ENCODE data around the gene CUZD1. TPM values are rescaled to one million over a fixed set of nuclear protein-coding genes. Genes with fewer than 3 reads are reported as not detected.

Gene CUZD1
- polyA plus RNA-seq, 4 donors, result 0.67 to 3.2 (median 1.5) TPM

DNA sequence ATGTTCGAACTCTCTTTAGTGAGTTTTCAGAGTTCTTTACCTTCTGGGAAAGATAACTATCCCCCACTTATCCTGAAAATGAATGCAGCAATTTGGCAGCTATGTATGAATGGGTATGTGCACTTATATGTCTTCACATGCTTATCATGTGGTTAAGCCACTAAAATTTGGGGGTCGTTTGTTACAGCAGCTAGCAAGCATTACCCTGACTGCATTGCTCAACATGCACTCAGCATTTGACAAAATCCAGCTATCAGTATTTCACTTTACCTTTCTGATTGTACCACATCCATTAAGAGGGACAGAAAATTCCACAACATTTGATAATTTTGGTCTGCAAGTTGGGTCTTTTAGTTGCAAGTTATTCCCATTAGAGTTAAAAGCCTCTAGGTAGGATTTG is 9.7 kb downstream of the CUZD1 start:
- no peak for FAIRE-seq
- Histone ChIP-seq H3K4me3 (ENCODE audit: low read depth in 1 of 3, low read length in 3 of 3) (no peak overlapping the region), H3K9me3 (ENCODE audit: control insufficient read depth in 2 of 2, insufficient read depth in 1 of 2, low read depth in 1 of 2, low read length in 1 of 2) (no peaks in the 10 kb centered on the region), H3K27me3 (ENCODE audit: control insufficient read depth in 3 of 3, insufficient read depth in 3 of 3, low read length in 3 of 3) (no peaks in the 10 kb centered on the region), H3K27ac (ENCODE audit: low read depth in 1 of 3, low read length in 2 of 3) (no peak overlapping the region), H3K4me1 (ENCODE audit: control insufficient read depth in 3 of 3, insufficient read depth in 2 of 3, low read depth in 1 of 3, low read length in 2 of 3) (no peaks in the 10 kb centered on the region), H3K36me3 (ENCODE audit: control insufficient read depth in 3 of 3, insufficient read depth in 2 of 3, low read depth in 1 of 3, low read length in 3 of 3) (peaks cover 0 to 2% (median 0%) of the 10 kb centered on the region in 3 donors)
- DNase-seq, result no peak
- 87 to 99% (median 91%) methylated on average over 2 of the region's 2 CpGs for WGBS, 3 donors

- no peaks in the 10 kb centered on the region for H3K4me1 ChIP-seq (ENCODE audit: control insufficient read depth in 3 of 3, insufficient read depth in 2 of 3, low read depth in 1 of 3, low read length in 2 of 3)
- FAIRE-seq, result no peak
- no peak for DNase-seq
- no peaks in the 10 kb centered on the region for H3K9me3 ChIP-seq (ENCODE audit: control insufficient read depth in 2 of 2, insufficient read depth in 1 of 2, low read depth in 1 of 2, low read length in 1 of 2)
- no peaks in the 10 kb centered on the region for H3K27me3 ChIP-seq (ENCODE audit: control insufficient read depth in 3 of 3, insufficient read depth in 3 of 3, low read length in 3 of 3)
- no peak overlapping the region for H3K27ac ChIP-seq (ENCODE audit: low read depth in 1 of 3, low read length in 2 of 3)
- H3K36me3 ChIP-seq (ENCODE audit: control insufficient read depth in 3 of 3, insufficient read depth in 2 of 3, low read depth in 1 of 3, low read length in 3 of 3), result peaks cover 0 to 2% (median 0%) of the 10 kb centered on the region in 3 donors
- 78 to 87% (median 85%) methylated on average over 1 of the region's 1 CpG for WGBS, 3 donors
- H3K4me3 ChIP-seq (ENCODE audit: low read depth in 1 of 3, low read length in 3 of 3), result no peak overlapping the region
Measured at GRCh38 chr10:122830965-122831353, 14.7 kb downstream of the CUZD1 start.

- H3K27ac ChIP-seq (ENCODE audit: low read depth in 1 of 3, low read length in 2 of 3), result no peak overlapping the region
- FAIRE-seq, result no peak
Measured at GRCh38 chr10:122830273-122830964, 15.2 kb downstream of the CUZD1 start.

DNA sequence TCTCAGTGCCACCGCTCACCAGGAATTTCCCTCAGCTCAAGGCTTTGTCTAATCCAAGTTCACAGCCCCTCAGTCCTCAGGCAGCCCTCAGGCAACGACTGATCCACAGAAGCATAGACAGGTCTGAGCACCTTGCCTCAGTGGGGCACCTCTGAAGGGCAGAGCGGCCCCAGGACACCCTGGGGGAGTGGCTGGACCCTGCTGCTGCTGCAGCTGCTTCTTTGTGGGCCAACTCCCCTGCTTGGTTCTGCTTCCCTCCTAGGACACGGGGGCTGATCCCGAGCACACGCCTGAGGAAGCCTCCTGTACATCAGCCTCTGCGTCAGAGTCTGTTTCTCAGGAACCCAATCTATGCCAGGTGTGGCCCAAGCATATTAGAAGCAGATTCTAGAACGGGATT is 16.2 kb downstream of the CUZD1 start:
- no peaks in the 10 kb centered on the region for H3K27me3 ChIP-seq (ENCODE audit: control insufficient read depth in 3 of 3, insufficient read depth in 3 of 3, low read length in 3 of 3)
- H3K4me1 ChIP-seq (ENCODE audit: control insufficient read depth in 3 of 3, insufficient read depth in 2 of 3, low read depth in 1 of 3, low read length in 2 of 3), result no peaks in the 10 kb centered on the region
- DNase-seq, result no peak
- WGBS, 3 donors, result 66 to 83% (median 71%) methylated on average over 8 of the region's 8 CpGs
- no peaks in the 10 kb centered on the region for H3K9me3 ChIP-seq (ENCODE audit: control insufficient read depth in 2 of 2, insufficient read depth in 1 of 2, low read depth in 1 of 2, low read length in 1 of 2)
- FAIRE-seq, result no peak
- peaks cover 0 to 2% (median 0%) of the 10 kb centered on the region in 3 donors for H3K36me3 ChIP-seq (ENCODE audit: control insufficient read depth in 3 of 3, insufficient read depth in 2 of 3, low read depth in 1 of 3, low read length in 3 of 3)
- H3K27ac ChIP-seq (ENCODE audit: low read depth in 1 of 3, low read length in 2 of 3), result no peak overlapping the region
- H3K4me3 ChIP-seq (ENCODE audit: low read depth in 1 of 3, low read length in 3 of 3), result no peak overlapping the region

More at GRCh38 chr10:122830273-122830964, 15.2 kb downstream of the CUZD1 start:
- Histone ChIP-seq H3K36me3 (ENCODE audit: control insufficient read depth in 3 of 3, insufficient read depth in 2 of 3, low read depth in 1 of 3, low read length in 3 of 3) (peaks cover 0 to 2% (median 0%) of the 10 kb centered on the region in 3 donors), H3K27me3 (ENCODE audit: control insufficient read depth in 3 of 3, insufficient read depth in 3 of 3, low read length in 3 of 3) (no peaks in the 10 kb centered on the region), H3K9me3 (ENCODE audit: control insufficient read depth in 2 of 2, insufficient read depth in 1 of 2, low read depth in 1 of 2, low read length in 1 of 2) (no peaks in the 10 kb centered on the region), H3K4me1 (ENCODE audit: control insufficient read depth in 3 of 3, insufficient read depth in 2 of 3, low read depth in 1 of 3, low read length in 2 of 3) (no peaks in the 10 kb centered on the region), H3K4me3 (ENCODE audit: low read depth in 1 of 3, low read length in 3 of 3) (no peak overlapping the region)
- no peak for DNase-seq
- 88 to 95% (median 90%) methylated on average over 6 of the region's 7 CpGs for WGBS, 3 donors

- 77 to 86% (median 85%) methylated on average over 4 of the region's 4 CpGs for WGBS, 3 donors
- Histone ChIP-seq H3K27ac (ENCODE audit: low read depth in 1 of 3, low read length in 2 of 3) (no peak overlapping the region), H3K36me3 (ENCODE audit: control insufficient read depth in 3 of 3, insufficient read depth in 2 of 3, low read depth in 1 of 3, low read length in 3 of 3) (peaks cover 0 to 2% (median 0%) of the 10 kb centered on the region in 3 donors), H3K4me3 (ENCODE audit: low read depth in 1 of 3, low read length in 3 of 3) (no peak overlapping the region), H3K4me1 (ENCODE audit: control insufficient read depth in 3 of 3, insufficient read depth in 2 of 3, low read depth in 1 of 3, low read length in 2 of 3) (no peaks in the 10 kb centered on the region), H3K27me3 (ENCODE audit: control insufficient read depth in 3 of 3, insufficient read depth in 3 of 3, low read length in 3 of 3) (no peaks in the 10 kb centered on the region), H3K9me3 (ENCODE audit: control insufficient read depth in 2 of 2, insufficient read depth in 1 of 2, low read depth in 1 of 2, low read length in 1 of 2) (no peaks in the 10 kb centered on the region)
- DNase-seq, result no peak
- no peak for FAIRE-seq
Measured at GRCh38 chr10:122828716-122829255, 16.9 kb downstream of the CUZD1 start.

DNA sequence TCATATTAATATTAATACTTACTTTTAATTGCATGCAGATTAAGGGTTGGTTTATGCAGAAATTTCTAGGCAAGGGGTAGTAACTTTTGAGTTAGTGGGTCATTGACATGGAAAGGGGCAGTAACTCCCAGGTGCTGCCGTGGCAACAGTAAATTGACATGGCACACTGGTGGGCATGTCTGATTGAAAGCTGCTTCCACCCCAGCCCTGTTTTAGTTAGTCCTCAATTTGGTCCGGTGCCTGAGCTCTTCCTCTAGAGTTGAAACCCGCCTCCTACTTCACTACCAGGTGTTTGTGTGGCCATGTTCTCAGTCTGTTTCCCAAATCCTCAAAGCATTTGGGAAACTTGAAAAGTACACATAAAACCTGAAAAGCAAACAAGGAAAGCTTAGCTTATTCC is 18.4 kb downstream of the CUZD1 start:
- Histone ChIP-seq H3K4me3 (ENCODE audit: low read depth in 1 of 3, low read length in 3 of 3) (no peak overlapping the region), H3K27me3 (ENCODE audit: control insufficient read depth in 3 of 3, insufficient read depth in 3 of 3, low read length in 3 of 3) (peaks cover 0 to 3% (median 0%) of the 10 kb centered on the region in 3 donors)
- no peak for FAIRE-seq

GRCh38 chr10:122822973-122823690 is 22.5 kb downstream of the CUZD1 start:
- H3K4me3 ChIP-seq (ENCODE audit: low read depth in 1 of 3, low read length in 3 of 3), result no peak overlapping the region
- H3K27ac ChIP-seq (ENCODE audit: low read depth in 1 of 3, low read length in 2 of 3), result no peak overlapping the region
- no peaks in the 10 kb centered on the region for H3K36me3 ChIP-seq (ENCODE audit: control insufficient read depth in 3 of 3, insufficient read depth in 2 of 3, low read depth in 1 of 3, low read length in 3 of 3)
- WGBS, 3 donors, result 71 to 82% (median 74%) methylated on average over 11 of the region's 11 CpGs
- no peaks in the 10 kb centered on the region for H3K9me3 ChIP-seq (ENCODE audit: control insufficient read depth in 2 of 2, insufficient read depth in 1 of 2, low read depth in 1 of 2, low read length in 1 of 2)
- FAIRE-seq (no peak), DNase-seq (no peak)
- no peaks in the 10 kb centered on the region for H3K4me1 ChIP-seq (ENCODE audit: control insufficient read depth in 3 of 3, insufficient read depth in 2 of 3, low read depth in 1 of 3, low read length in 2 of 3)
- H3K27me3 ChIP-seq (ENCODE audit: control insufficient read depth in 3 of 3, insufficient read depth in 3 of 3, low read length in 3 of 3), result peaks cover 0 to 15% (median 5%) of the 10 kb centered on the region in 3 donors

More for the DNA sequence above, 18.4 kb downstream of the CUZD1 start:
- no peaks in the 10 kb centered on the region for H3K4me1 ChIP-seq (ENCODE audit: control insufficient read depth in 3 of 3, insufficient read depth in 2 of 3, low read depth in 1 of 3, low read length in 2 of 3)
- H3K36me3 ChIP-seq (ENCODE audit: control insufficient read depth in 3 of 3, insufficient read depth in 2 of 3, low read depth in 1 of 3, low read length in 3 of 3), result peaks cover 0 to 2% (median 0%) of the 10 kb centered on the region in 3 donors
- no peaks in the 10 kb centered on the region for H3K9me3 ChIP-seq (ENCODE audit: control insufficient read depth in 2 of 2, insufficient read depth in 1 of 2, low read depth in 1 of 2, low read length in 1 of 2)
- WGBS, 3 donors, result 82 to 93% (median 85%) methylated on average over 3 of the region's 3 CpGs
- no peak overlapping the region for H3K27ac ChIP-seq (ENCODE audit: low read depth in 1 of 3, low read length in 2 of 3)
- DNase-seq, result no peak

DNA sequence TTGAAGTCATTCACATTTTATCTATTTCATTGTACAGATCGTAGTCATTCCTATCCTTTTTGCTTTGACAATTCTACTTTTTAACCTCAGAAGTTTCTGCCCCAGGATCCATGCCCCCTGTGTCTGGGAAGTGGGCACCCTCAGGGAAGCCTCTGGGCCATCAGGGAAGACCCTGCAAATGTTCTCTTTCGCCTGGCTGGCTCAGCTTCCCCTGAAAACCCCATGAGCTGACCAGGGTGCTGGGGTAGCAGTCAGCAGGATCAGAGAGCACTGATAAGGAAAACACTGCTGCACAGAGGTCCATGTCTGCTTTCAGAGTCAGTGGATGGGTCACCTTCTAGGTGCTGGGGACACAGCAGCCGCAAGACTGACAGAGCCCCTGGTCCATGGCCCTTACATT is 23.8 kb downstream of the CUZD1 start:
- Histone ChIP-seq H3K9me3 (ENCODE audit: control insufficient read depth in 2 of 2, insufficient read depth in 1 of 2, low read depth in 1 of 2, low read length in 1 of 2) (no peaks in the 10 kb centered on the region), H3K4me1 (ENCODE audit: control insufficient read depth in 3 of 3, insufficient read depth in 2 of 3, low read depth in 1 of 3, low read length in 2 of 3) (no peaks in the 10 kb centered on the region), H3K36me3 (ENCODE audit: control insufficient read depth in 3 of 3, insufficient read depth in 2 of 3, low read depth in 1 of 3, low read length in 3 of 3) (no peaks in the 10 kb centered on the region), H3K27me3 (ENCODE audit: control insufficient read depth in 3 of 3, insufficient read depth in 3 of 3, low read length in 3 of 3) (peaks cover 0 to 15% (median 5%) of the 10 kb centered on the region in 3 donors), H3K27ac (ENCODE audit: low read depth in 1 of 3, low read length in 2 of 3) (no peak overlapping the region), H3K4me3 (ENCODE audit: low read depth in 1 of 3, low read length in 3 of 3) (no peak overlapping the region)
- no peak for FAIRE-seq
- DNase-seq, result no peak
- WGBS, 3 donors, result 58 to 77% (median 73%) methylated on average over 3 of the region's 3 CpGs
